Spleen (tissue), 11 donors: ENCODE measurements around the gene LSM14B. TPM values are rescaled to one million over a fixed set of nuclear protein-coding genes. Genes with fewer than 3 reads are reported as not detected.

Experiments
- DNase-seq: peaks from one replicate; pipeline ENCODE4 v3.0.0-alpha.2; 2020
- H3K27ac ChIP-seq, 8 donors: fragments of 200-600 bp; sonication (generic) in 7 of 8; 1 replicate in 4 of 8; 2 replicates in 4 of 8; pipeline versions ENCODE4 v1.5.0 to v1.8.0; 2016 to 2021; ENCODE audit warnings: inconsistent platforms in 4 of 8, mild to moderate bottlenecking in 4 of 8, moderate library complexity in 1 of 8
- H3K27me3 ChIP-seq, 7 donors: fragments of 200-600 bp; sonication (generic) in 6 of 7; replicated peaks in 1 of 7; 1 replicate in 4 of 7; 2 replicates in 3 of 7; pipeline versions ENCODE4 v1.5.0 to v1.8.0; 2016 to 2021; ENCODE audit warnings: inconsistent platforms in 3 of 7, mild to moderate bottlenecking in 1 of 7
- H3K36me3 ChIP-seq, 6 donors: fragments of 200-600 bp; sonication (generic) in 5 of 6; 1 replicate in 4 of 6; 2 replicates in 2 of 6; pipeline versions ENCODE4 v1.5.0 to v1.8.0; 2016 to 2021; ENCODE audit warnings: inconsistent platforms in 2 of 6
- H3K4me1 ChIP-seq, 6 donors: fragments of 200-600 bp; sonication (generic) in 5 of 6; 1 replicate in 3 of 6; 2 replicates in 3 of 6; pipeline versions ENCODE4 v1.5.0 to v1.8.0; 2016 to 2021; ENCODE audit warnings: inconsistent platforms in 3 of 6
- H3K4me3 ChIP-seq, 8 donors: fragments of 200-600 bp; sonication (generic) in 7 of 8; 1 replicate in 4 of 8; 2 replicates in 4 of 8; pipeline versions ENCODE4 v1.5.0 to v1.8.0; 2016 to 2021; ENCODE audit warnings: inconsistent platforms in 4 of 8, mild to moderate bottlenecking in 4 of 8, moderate library complexity in 2 of 8
- H3K9me3 ChIP-seq, 8 donors: fragments of 200-600 bp; sonication (generic) in 7 of 8; 1 replicate in 4 of 8; 2 replicates in 4 of 8; pipeline versions ENCODE4 v1.5.0 to v1.8.0; 2016 to 2021; ENCODE audit warnings: inconsistent platforms in 4 of 8
- POLR2A ChIP-seq, 3 donors: fragments of 450-650 bp; IDR thresholded peaks; one replicate each; pipeline ENCODE4 v1.5.1; 2017; ENCODE audit warnings: antibody characterized with exemption in 3 of 3, mild to moderate bottlenecking in 1 of 3
- POLR2AphosphoS5 ChIP-seq, 3 donors: sonication (generic); formaldehyde crosslinking; IDR thresholded peaks; one replicate each; pipeline ENCODE4 v1.5.1; 2017; ENCODE audit warnings: antibody characterized with exemption in 3 of 3
- WGBS, 5 donors: extraction: QIAGEN DNeasy Blood & Tissue Kit in 3 of 5; methylation state at CpG; one replicate each; pipeline versions ENCODE4 v1.1.5 to v1.1.7; 2013 to 2018; 5-methylcytosine and 5-hydroxymethylcytosine counted together
- intact Hi-C: fragments of 100-400 bp; cut with DNase I; formaldehyde crosslinking; loops from one replicate; pipeline ENCODE4 v1.15.0; 2023; ENCODE audit warnings: low total_unique reads
- polyA plus RNA-seq, 3 donors: library from polyadenylated mRNA; stranded (reverse); fragments of 200-250 nt; gene quantifications; one replicate each; pipeline ENCODE4 v1.2.1, GENCODE V29; 2013
- total RNA-seq, 7 donors: library from RNA; depleted of rRNA in 3 of 7; stranded (reverse); fragments of >200 nt in 3 of 7; fragmentation: NEBNext Ultra II Directional in 4 of 7; extraction: Animal tissue kit (Norgen Biotek cat#: 25700) in 4 of 7; gene quantifications; one replicate each; pipeline versions ENCODE4 v1.1.0 to v1.2.1, GENCODE V29; 2016 to 2021
- TF ChIP-seq, protein P1 (sequence below), 11 experiments: fragments of 200-600 bp in 7 of 11; fragments of 450-650 bp in 4 of 11; sonication (generic) in 4 of 11; IDR thresholded peaks in 8 of 11; conservative IDR thresholded peaks in 3 of 11; 1 replicate in 7 of 11; 2 replicates in 4 of 11; pipeline versions ENCODE4 v1.4.0 to v1.8.0; 2016 to 2021; ENCODE audit warnings: antibody characterized with exemption in 11 of 11, inconsistent platforms in 4 of 11, mild to moderate bottlenecking in 1 of 11
- donor health status: healthy with polysubstance abuse.
- donor health status: DM: no; HTN: no; CAD: no; lungs with moderate emphysema.
- donor health status: DM: no; HTN: no; CAD: no.
- donor health status: Bipolar disorder and iron deficiency.
- donor health status: healthy.
- donor health status: DM: no; HTN: no; CAD: no.
- donor health status: DM: yes; HTN: yes; CAD: no.

LSM14B gene
- total and polyA plus RNA-seq, 10 donors: 14.0 to 37.6 (median 26.0) TPM

DNA sequence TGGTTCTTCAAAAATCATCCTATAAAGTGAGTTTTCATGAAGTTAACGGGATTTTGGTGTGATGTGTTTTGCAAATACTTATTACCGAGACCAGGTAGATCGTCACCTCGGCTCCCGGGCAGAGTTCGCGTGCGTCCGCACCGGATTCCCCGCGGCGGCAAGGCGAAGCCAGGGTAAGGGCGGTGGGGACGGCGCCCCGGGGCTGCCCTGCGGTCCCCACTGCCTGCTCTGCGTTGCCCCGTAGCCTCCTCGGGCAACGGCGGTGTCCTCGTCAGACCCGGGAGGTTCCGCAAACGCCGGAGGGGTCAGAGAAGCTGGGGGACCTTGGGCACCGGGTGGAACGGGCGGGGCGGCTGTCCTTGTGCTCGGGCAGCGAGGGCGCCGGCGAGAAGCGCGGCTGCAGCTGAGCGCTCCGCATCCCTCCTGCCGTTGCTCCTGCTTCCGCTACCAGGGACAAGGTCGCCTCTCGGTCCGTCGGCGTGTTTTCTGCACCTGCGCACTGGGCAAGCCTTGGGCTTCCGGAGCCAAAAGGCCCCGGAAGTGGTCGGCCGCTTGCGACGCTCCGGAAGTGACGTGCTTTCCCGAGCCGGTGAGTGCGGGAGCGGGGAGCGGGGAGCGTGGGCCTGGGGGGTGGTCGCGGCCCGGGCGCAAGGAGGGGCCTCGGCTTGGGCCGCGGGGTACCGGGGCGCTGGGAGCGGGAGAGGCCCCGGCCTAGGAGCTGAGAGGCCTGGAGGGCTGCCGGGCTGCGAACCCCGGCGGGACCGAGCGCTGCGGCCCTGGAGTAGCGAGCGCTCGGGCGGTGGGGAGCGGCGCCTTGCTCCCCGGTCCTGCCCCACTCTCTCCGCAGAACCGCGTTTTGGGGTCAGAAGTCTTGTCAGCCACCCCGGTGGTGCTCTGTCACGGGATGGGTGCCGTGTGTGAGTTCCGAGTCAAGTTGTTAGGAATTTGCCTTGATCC is 60.5 kb downstream of the LSM14B start, which contains the start of gene MTG2:
Gene MTG2, plus strand, starts transcription at position 560 of the 957 bp plus-strand sequence. CDS start 10,393 bp downstream, outside the sequence.
- peak; percentile 98 to 99 (median 99) for TF ChIP-seq POLR2AphosphoS5 (IDR thresholded peaks at IDR 0.05)
- TF ChIP-seq, protein P1, sequence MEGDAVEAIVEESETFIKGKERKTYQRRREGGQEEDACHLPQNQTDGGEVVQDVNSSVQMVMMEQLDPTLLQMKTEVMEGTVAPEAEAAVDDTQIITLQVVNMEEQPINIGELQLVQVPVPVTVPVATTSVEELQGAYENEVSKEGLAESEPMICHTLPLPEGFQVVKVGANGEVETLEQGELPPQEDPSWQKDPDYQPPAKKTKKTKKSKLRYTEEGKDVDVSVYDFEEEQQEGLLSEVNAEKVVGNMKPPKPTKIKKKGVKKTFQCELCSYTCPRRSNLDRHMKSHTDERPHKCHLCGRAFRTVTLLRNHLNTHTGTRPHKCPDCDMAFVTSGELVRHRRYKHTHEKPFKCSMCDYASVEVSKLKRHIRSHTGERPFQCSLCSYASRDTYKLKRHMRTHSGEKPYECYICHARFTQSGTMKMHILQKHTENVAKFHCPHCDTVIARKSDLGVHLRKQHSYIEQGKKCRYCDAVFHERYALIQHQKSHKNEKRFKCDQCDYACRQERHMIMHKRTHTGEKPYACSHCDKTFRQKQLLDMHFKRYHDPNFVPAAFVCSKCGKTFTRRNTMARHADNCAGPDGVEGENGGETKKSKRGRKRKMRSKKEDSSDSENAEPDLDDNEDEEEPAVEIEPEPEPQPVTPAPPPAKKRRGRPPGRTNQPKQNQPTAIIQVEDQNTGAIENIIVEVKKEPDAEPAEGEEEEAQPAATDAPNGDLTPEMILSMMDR (IDR thresholded peaks at IDR 0.05 in 8 of 11, conservative IDR thresholded peaks at IDR 0.05 in 3 of 11): peak in 6 of 11 experiments; percentile 22 to 46 (median 30)
- peak in 1 of 3 donors; percentile 86 for TF ChIP-seq POLR2A (IDR thresholded peaks at IDR 0.05)
- Histone ChIP-seq H3K27me3 (no peaks in the 10 kb centered on the region), H3K36me3 (peaks cover 0 to 15% (median 6%) of the 10 kb centered on the region in 6 donors), H3K4me1 (peaks cover 20 to 59% (median 42%) of the 10 kb centered on the region in 6 donors), H3K27ac (peak within 1 kb of the TSS; percentile 92 to 99 (median 97)), H3K4me3 (peak within 1 kb of the TSS; percentile 73 to 89 (median 84)), H3K9me3 (no peaks in the 10 kb centered on the region)
- intact Hi-C loops: loop anchor here (5.0 to 10.0 kb wide), 2 partner anchors 40 to 62 kb away; partner anchors contain the start of genes PSMA7 and SS18L1
- DNase-seq: peak; percentile 98
- WGBS, 5 donors: 0 to 1% (median 1%) methylated on average over 67 to 96 of the region's 96 CpGs

DNA sequence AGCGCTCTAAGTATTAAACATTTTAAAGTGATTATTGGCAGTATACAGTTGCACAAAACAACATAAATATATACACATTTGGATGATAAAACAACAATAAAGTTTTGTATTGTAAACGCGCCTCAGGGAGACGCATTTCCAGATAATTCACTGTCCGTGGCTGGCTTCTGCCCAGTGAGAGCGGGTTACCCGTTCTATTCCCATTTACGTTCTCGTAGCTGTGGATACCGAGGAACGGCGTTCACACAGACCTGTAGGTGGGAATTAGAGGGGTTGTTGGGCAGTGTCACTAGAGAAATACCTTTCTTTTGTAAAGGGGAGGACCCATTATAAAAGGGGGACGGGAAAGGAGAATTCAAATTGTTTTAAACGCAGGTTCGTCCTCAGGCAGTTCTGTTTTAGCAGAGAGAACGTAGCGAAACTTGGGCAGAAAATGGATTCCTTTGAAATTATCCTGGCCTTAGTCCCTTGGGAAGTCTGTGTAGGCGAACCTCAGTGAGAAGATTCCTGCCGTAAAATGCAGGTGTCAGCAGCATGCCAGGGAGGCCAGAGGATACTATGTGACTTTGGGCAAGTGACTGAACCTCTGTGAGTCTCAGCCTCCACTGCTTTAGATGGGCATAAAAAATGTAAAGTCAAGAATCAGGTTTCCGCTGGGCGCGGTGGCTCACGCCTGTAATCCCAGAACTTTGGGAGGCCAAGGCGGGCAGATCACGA is 61.3 kb downstream of the LSM14B start:
- TF ChIP-seq POLR2AphosphoS5 (IDR thresholded peaks at IDR 0.05): no peak
- TF ChIP-seq, protein P1 (IDR thresholded peaks at IDR 0.05 in 8 of 11, conservative IDR thresholded peaks at IDR 0.05 in 3 of 11): no peak
- no peak for TF ChIP-seq POLR2A (IDR thresholded peaks at IDR 0.05)

More for the DNA sequence above, 61.3 kb downstream of the LSM14B start:
- H3K27ac ChIP-seq: peak overlapping the region; percentile 92 to 99 (median 97)
- peaks cover 20 to 66% (median 45%) of the 10 kb centered on the region in 6 donors for H3K4me1 ChIP-seq
- no peaks in the 10 kb centered on the region for H3K27me3 ChIP-seq
- H3K4me3 ChIP-seq: peak overlapping the region; percentile 73 to 89 (median 84)
- no peaks in the 10 kb centered on the region for H3K9me3 ChIP-seq
- WGBS, 5 donors: 28 to 34% (median 32%) methylated on average over 25 of the region's 25 CpGs
- peaks cover 0 to 13% (median 6%) of the 10 kb centered on the region in 6 donors for H3K36me3 ChIP-seq
- peak; percentile 44 for DNase-seq
- intact Hi-C loops: loop anchor here (5.0 to 10.0 kb wide), 2 partner anchors 41 to 61 kb away; partner anchors contain the start of genes PSMA7 and SS18L1

Other genes starting within 250 kb of the LSM14B start
- 10 to 100 TPM; 15.5 to 28.3 (median 18.6) TPM for gene TAF4, start 56.6 kb upstream of the LSM14B start, total RNA-seq
- 1 to 10 TPM; 4.3 to 7.2 (median 4.4) TPM for gene TAF4, start 56.6 kb upstream of the LSM14B start, polyA plus RNA-seq
- 100 to 1,000 TPM; 157 to 247 (median 180) TPM for gene PSMA7, start 20.9 kb downstream of the LSM14B start, total RNA-seq
- gene PSMA7, start 20.9 kb downstream of the LSM14B start, polyA plus RNA-seq: 100 to 1,000 TPM; 178 to 281 (median 235) TPM
- 10 to 100 TPM; 13.0 to 18.6 (median 14.3) TPM for gene SS18L1, start 21.3 kb downstream of the LSM14B start, total RNA-seq
- gene SS18L1, start 21.3 kb downstream of the LSM14B start, polyA plus RNA-seq: 10 to 100 TPM in 1 of 3 donors, 1 to 10 TPM in 2; 6.7 to 11.0 (median 8.4) TPM
- 10 to 100 TPM; 22.6 to 39.8 (median 37.5) TPM for gene MTG2, start 60.6 kb downstream of the LSM14B start, total RNA-seq
- gene MTG2, start 60.6 kb downstream of the LSM14B start, polyA plus RNA-seq: 10 to 100 TPM; 26.9 to 41.3 (median 37.7) TPM
- not detected for gene HRH3, start 97.8 kb downstream of the LSM14B start, total RNA-seq
- gene HRH3, start 97.8 kb downstream of the LSM14B start, polyA plus RNA-seq: not detected
- 10 to 100 TPM; 40.6 to 81.7 (median 64.8) TPM for gene OSBPL2, start 116.0 kb downstream of the LSM14B start, total RNA-seq
- 10 to 100 TPM in 2 of 3 donors, 1 to 10 TPM in 1; 9.2 to 19.6 (median 14.0) TPM for gene OSBPL2, start 116.0 kb downstream of the LSM14B start, polyA plus RNA-seq
- gene ADRM1, start 180.5 kb downstream of the LSM14B start, total RNA-seq: 100 to 1,000 TPM in 2 of 7 donors, 10 to 100 TPM in 5; 67.1 to 112 (median 82.3) TPM
- 10 to 100 TPM; 60.5 to 95.6 (median 74.7) TPM for gene ADRM1, start 180.5 kb downstream of the LSM14B start, polyA plus RNA-seq
- 100 to 1,000 TPM in 4 of 7 donors, 10 to 100 TPM in 3; 69.8 to 203 (median 108) TPM for gene LAMA5, start 244.8 kb downstream of the LSM14B start, total RNA-seq
- 100 to 1,000 TPM in 2 of 3 donors, 10 to 100 TPM in 1; 46.5 to 266 (median 128) TPM for gene LAMA5, start 244.8 kb downstream of the LSM14B start, polyA plus RNA-seq